Sigmoid colon (tissue), 3 donors: ENCODE data around the gene CMAS.

Experiments used
- POLR2A ChIP-seq, 2 donors: fragments of 450-650 bp; IDR thresholded peaks; one replicate each; pipeline ENCODE4 v1.6.1; 2016; ENCODE audit warnings: antibody characterized with exemption in 2 of 2, mild to moderate bottlenecking in 2 of 2, moderate library complexity in 2 of 2
- TF ChIP-seq, protein P1 (sequence below), 4 experiments: fragments of 450-650 bp in 3 of 4; fragments of 200-600 bp in 1 of 4; IDR thresholded peaks; one replicate each; pipeline ENCODE4 v1.5.1; 2016 to 2019; ENCODE audit warnings: antibody characterized with exemption in 4 of 4, mild to moderate bottlenecking in 3 of 4, moderate library complexity in 2 of 4

DNA sequence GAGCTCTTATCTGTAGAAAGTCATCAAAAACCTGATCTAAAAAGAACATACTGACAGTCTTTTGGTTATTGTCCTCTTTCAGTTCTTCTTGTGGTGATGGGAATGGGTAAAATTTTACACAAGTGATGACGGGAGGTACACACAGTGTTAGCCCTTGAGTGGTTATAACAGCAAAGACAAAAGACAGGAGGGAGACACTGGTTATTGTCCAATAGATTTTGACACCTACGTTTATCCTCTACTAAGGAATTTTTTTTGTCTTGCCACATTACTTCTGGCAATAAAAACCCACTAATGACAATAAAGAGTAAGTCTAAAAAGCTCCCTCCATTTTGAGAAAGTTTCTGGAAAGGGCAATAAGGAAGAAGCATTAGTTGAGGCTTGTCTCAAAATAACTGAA lies 47.7 kb upstream of the CMAS start:
- TF ChIP-seq, protein P1, sequence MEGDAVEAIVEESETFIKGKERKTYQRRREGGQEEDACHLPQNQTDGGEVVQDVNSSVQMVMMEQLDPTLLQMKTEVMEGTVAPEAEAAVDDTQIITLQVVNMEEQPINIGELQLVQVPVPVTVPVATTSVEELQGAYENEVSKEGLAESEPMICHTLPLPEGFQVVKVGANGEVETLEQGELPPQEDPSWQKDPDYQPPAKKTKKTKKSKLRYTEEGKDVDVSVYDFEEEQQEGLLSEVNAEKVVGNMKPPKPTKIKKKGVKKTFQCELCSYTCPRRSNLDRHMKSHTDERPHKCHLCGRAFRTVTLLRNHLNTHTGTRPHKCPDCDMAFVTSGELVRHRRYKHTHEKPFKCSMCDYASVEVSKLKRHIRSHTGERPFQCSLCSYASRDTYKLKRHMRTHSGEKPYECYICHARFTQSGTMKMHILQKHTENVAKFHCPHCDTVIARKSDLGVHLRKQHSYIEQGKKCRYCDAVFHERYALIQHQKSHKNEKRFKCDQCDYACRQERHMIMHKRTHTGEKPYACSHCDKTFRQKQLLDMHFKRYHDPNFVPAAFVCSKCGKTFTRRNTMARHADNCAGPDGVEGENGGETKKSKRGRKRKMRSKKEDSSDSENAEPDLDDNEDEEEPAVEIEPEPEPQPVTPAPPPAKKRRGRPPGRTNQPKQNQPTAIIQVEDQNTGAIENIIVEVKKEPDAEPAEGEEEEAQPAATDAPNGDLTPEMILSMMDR (IDR thresholded peaks at IDR 0.05), result no peak
- TF ChIP-seq POLR2A (IDR thresholded peaks at IDR 0.05), result no peak
